SK-N-MC (cell line): Measurements from ENCODE around the gene HNRNPK.

Experiments used
- DNase-seq: peaks from one replicate; pipeline ENCODE4 v3.0.0-alpha.2; 2011; ENCODE audit warnings: low read depth, low spot score
- H3K27ac ChIP-seq: fragments of 200-600 bp; sonication (generic); 2 replicates; pipeline ENCODE4 v1.5.1; 2016; ENCODE audit warnings: mixed run types
- H3K36me3 ChIP-seq: fragments of 200-600 bp; sonication (generic); 2 replicates; pipeline ENCODE4 v1.6.1; 2017; ENCODE audit warnings: antibody characterized with exemption, low read length, mixed read lengths; ENCODE audit not compliant: insufficient read depth
- H3K4me3 ChIP-seq: fragments of 200-600 bp; sonication (generic); 2 replicates; pipeline ENCODE4 v1.5.1; 2016
- H3K9ac ChIP-seq: fragments of 200-600 bp; sonication (generic); 2 replicates; pipeline ENCODE4 v1.8.0; 2017; ENCODE audit warnings: mixed run types, mixed read lengths; ENCODE audit not compliant: insufficient read length
- H3K9me3 ChIP-seq: fragments of 200-600 bp; sonication (generic); 2 replicates; pipeline ENCODE4 v1.6.1; 2017; ENCODE audit warnings: low read depth, mild to moderate bottlenecking, antibody characterized with exemption, low read length, moderate library complexity, mixed read lengths
- EZH2 ChIP-seq: fragments of 200-600 bp; sonication (generic); IDR thresholded peaks from one replicate; pipeline ENCODE4 v1.6.1; 2017; ENCODE audit warnings: antibody characterized with exemption
- FOXP2 ChIP-seq: optimal IDR thresholded peaks from 2 replicates; pipeline ENCODE3; 2011; ENCODE audit warnings: mild to moderate bottlenecking, moderate library complexity; ENCODE audit not compliant: insufficient read depth; ENCODE audit errors: extremely low read length, control extremely low read depth
- POLR2AphosphoS5 ChIP-seq: IDR thresholded peaks from 2 replicates; pipeline ENCODE4 v1.6.1; 2012; ENCODE audit warnings: mild to moderate bottlenecking, low read depth, low read length, borderline replicate concordance

Gene HNRNPK

GRCh38 chr9:83920469-83920926, 59.5 kb downstream of the HNRNPK start:
- no peaks in the 10 kb centered on the region for H3K36me3 ChIP-seq
- H3K9me3 ChIP-seq: no peaks in the 10 kb centered on the region
- no peak for TF ChIP-seq EZH2
- no peak for TF ChIP-seq FOXP2
- no peak for TF ChIP-seq POLR2AphosphoS5
- H3K9ac ChIP-seq: peak overlapping the region; percentile 80
- no peak overlapping the region for H3K27ac ChIP-seq
- H3K4me3 ChIP-seq: peak overlapping the region; percentile 85
- DNase-seq: no peak

GRCh38 chr9:83919111-83919510, 60.9 kb downstream of the HNRNPK start:
- no peak for DNase-seq
- H3K9ac ChIP-seq: no peak overlapping the region
- no peak for TF ChIP-seq POLR2AphosphoS5
- no peak for TF ChIP-seq EZH2
- no peak for TF ChIP-seq FOXP2
- no peak overlapping the region for H3K4me3 ChIP-seq
- H3K9me3 ChIP-seq: no peaks in the 10 kb centered on the region
- no peak overlapping the region for H3K27ac ChIP-seq
- H3K36me3 ChIP-seq: no peaks in the 10 kb centered on the region
